ENCODE measurements around the gene PCDH9. TPM values are rescaled to one million over a fixed set of nuclear protein-coding genes. Genes with fewer than 3 reads are reported as not detected.

Gene PCDH9
- polyA plus RNA-seq, 1 of the 3 experiments (the other 2 are of a cell fraction) = 1.3 TPM

- Histone ChIP-seq H3K27me3 (ENCODE audit: insufficient read depth) (no peaks in the 10 kb centered on the region), H3K36me3 (replicated peaks in 1 of 2; ENCODE audit: control insufficient read depth in 1 of 2, insufficient read depth in 2 of 2, low read length in 1 of 2) (no peaks in the 10 kb centered on the region), H3K4me3 (ENCODE audit: low read depth in 2 of 2, low read length in 1 of 2) (no peak overlapping the region; a peak in 1 of 4 replicates), H2AFZ (ENCODE audit: low read depth) (no peak overlapping the region), H3K9ac (no peak overlapping the region), H3K9me3 (no peaks in the 10 kb centered on the region), H3K4me2 (no peak overlapping the region), H4K20me1 (ENCODE audit: insufficient read depth) (no peaks in the 10 kb centered on the region), H3K27ac (ENCODE audit: low read depth in 2 of 2, low read length in 1 of 2) (peak overlapping the region; percentile 37 to 65; a peak in 2 of 4 replicates), H3K9me2 (no peaks in the 10 kb centered on the region), H3F3A (replicated peaks; ENCODE audit: insufficient read depth) (peaks cover 5% of the 10 kb centered on the region), H3K79me2 (ENCODE audit: insufficient read depth) (no peaks in the 10 kb centered on the region), H3K4me1 (ENCODE audit: control insufficient read depth in 1 of 2, insufficient read depth in 2 of 2, low read depth in 1 of 2, low read length in 1 of 2) (no peaks in the 10 kb centered on the region; a peak in 1 of 4 replicates)
- CTCF ChIA-PET = no interaction called here
- 28% methylated on average over 2 of the region's 2 CpGs for WGBS (ENCODE audit: low lambda C conversion rate)
- TF ChIP-seq TCF12 (IDR thresholded peaks at IDR 0.05) = peak; percentile 4; the same call in 1 of the 2 replicates
- no peak for TF ChIP-seq PBX3 (IDR thresholded peaks at IDR 0.05)
- TF ChIP-seq FOSL2 (IDR thresholded peaks at IDR 0.05; ENCODE audit: borderline replicate concordance, low read depth) = no peak
- TF ChIP-seq CTCF (IDR thresholded peaks at IDR 0.05) = no peak
- TF ChIP-seq GATA2 (CRISPR knock-in tag; IDR thresholded peaks at IDR 0.05) = no peak
- TF ChIP-seq, protein P1, sequence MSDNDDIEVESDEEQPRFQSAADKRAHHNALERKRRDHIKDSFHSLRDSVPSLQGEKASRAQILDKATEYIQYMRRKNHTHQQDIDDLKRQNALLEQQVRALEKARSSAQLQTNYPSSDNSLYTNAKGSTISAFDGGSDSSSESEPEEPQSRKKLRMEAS (IDR thresholded peaks at IDR 0.05; ENCODE audit: low read depth) = no peak
- TF ChIP-seq RCOR1 (IDR thresholded peaks at IDR 0.05; ENCODE audit: low read length) = no peak
- no peak for TF ChIP-seq ELF1 (IDR thresholded peaks at IDR 0.05)
- peak; percentile 68 for TF ChIP-seq NFIC (IDR thresholded peaks at IDR 0.05; ENCODE audit: borderline replicate concordance)
- TF ChIP-seq, protein P2, sequence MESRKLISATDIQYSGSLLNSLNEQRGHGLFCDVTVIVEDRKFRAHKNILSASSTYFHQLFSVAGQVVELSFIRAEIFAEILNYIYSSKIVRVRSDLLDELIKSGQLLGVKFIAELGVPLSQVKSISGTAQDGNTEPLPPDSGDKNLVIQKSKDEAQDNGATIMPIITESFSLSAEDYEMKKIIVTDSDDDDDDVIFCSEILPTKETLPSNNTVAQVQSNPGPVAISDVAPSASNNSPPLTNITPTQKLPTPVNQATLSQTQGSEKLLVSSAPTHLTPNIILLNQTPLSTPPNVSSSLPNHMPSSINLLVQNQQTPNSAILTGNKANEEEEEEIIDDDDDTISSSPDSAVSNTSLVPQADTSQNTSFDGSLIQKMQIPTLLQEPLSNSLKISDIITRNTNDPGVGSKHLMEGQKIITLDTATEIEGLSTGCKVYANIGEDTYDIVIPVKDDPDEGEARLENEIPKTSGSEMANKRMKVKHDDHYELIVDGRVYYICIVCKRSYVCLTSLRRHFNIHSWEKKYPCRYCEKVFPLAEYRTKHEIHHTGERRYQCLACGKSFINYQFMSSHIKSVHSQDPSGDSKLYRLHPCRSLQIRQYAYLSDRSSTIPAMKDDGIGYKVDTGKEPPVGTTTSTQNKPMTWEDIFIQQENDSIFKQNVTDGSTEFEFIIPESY (IDR thresholded peaks at IDR 0.05; ENCODE audit: borderline replicate concordance, low read depth) = no peak
- TF ChIP-seq MEF2A (IDR thresholded peaks at IDR 0.05; ENCODE audit: borderline replicate concordance, low read depth) = no peak
- DNase-seq = no peak
- POLR2A ChIA-PET = no interaction called here
These were observed 48.1 kb upstream of the PCDH9 start for GRCh38 chr13:67278235-67278634.

- no peak for DNase-seq
- Histone ChIP-seq H3K4me2 (no peak overlapping the region), H3K27me3 (ENCODE audit: insufficient read depth) (no peaks in the 10 kb centered on the region), H4K20me1 (ENCODE audit: insufficient read depth) (no peaks in the 10 kb centered on the region), H2AFZ (ENCODE audit: low read depth) (no peak overlapping the region), H3K9me2 (no peaks in the 10 kb centered on the region), H3K36me3 (replicated peaks in 1 of 2; ENCODE audit: control insufficient read depth in 1 of 2, insufficient read depth in 2 of 2, low read length in 1 of 2) (no peaks in the 10 kb centered on the region), H3K9ac (no peak overlapping the region), H3K4me1 (ENCODE audit: control insufficient read depth in 1 of 2, insufficient read depth in 2 of 2, low read depth in 1 of 2, low read length in 1 of 2) (no peaks in the 10 kb centered on the region; a peak in 1 of 4 replicates), H3K9me3 (no peaks in the 10 kb centered on the region), H3K27ac (ENCODE audit: low read depth in 2 of 2, low read length in 1 of 2) (peak overlapping the region; percentile 37 to 65; a peak in 2 of 4 replicates), H3K79me2 (ENCODE audit: insufficient read depth) (no peaks in the 10 kb centered on the region), H3F3A (replicated peaks; ENCODE audit: insufficient read depth) (peaks cover 5% of the 10 kb centered on the region), H3K4me3 (ENCODE audit: low read depth in 2 of 2, low read length in 1 of 2) (no peak overlapping the region)
- WGBS (ENCODE audit: low lambda C conversion rate) = 31% methylated on average over 1 of the region's 1 CpG
- POLR2A ChIA-PET = no interaction called here
- TF ChIP-seq, protein P3, sequence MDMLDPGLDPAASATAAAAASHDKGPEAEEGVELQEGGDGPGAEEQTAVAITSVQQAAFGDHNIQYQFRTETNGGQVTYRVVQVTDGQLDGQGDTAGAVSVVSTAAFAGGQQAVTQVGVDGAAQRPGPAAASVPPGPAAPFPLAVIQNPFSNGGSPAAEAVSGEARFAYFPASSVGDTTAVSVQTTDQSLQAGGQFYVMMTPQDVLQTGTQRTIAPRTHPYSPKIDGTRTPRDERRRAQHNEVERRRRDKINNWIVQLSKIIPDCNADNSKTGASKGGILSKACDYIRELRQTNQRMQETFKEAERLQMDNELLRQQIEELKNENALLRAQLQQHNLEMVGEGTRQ (IDR thresholded peaks at IDR 0.05; ENCODE audit: borderline replicate concordance, low read depth, low read length) = no peak
- TF ChIP-seq, protein P4, sequence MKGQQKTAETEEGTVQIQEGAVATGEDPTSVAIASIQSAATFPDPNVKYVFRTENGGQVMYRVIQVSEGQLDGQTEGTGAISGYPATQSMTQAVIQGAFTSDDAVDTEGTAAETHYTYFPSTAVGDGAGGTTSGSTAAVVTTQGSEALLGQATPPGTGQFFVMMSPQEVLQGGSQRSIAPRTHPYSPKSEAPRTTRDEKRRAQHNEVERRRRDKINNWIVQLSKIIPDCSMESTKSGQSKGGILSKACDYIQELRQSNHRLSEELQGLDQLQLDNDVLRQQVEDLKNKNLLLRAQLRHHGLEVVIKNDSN (IDR thresholded peaks at IDR 0.05; ENCODE audit: borderline replicate concordance, low read depth) = no peak
- TF ChIP-seq, protein P5, sequence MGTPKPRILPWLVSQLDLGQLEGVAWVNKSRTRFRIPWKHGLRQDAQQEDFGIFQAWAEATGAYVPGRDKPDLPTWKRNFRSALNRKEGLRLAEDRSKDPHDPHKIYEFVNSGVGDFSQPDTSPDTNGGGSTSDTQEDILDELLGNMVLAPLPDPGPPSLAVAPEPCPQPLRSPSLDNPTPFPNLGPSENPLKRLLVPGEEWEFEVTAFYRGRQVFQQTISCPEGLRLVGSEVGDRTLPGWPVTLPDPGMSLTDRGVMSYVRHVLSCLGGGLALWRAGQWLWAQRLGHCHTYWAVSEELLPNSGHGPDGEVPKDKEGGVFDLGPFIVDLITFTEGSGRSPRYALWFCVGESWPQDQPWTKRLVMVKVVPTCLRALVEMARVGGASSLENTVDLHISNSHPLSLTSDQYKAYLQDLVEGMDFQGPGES (IDR thresholded peaks at IDR 0.05; ENCODE audit: low read depth, low read length) = no peak
- TF ChIP-seq EZH2phosphoT487 (IDR thresholded peaks at IDR 0.05; ENCODE audit: borderline replicate concordance, low read depth) = no peak
- TF ChIP-seq FOXM1 (IDR thresholded peaks at IDR 0.05; ENCODE audit: low read depth) = no peak
- no peak for TF ChIP-seq SMC3 (IDR thresholded peaks at IDR 0.05; ENCODE audit: low read depth, low read length)
- TF ChIP-seq CHD2 (IDR thresholded peaks at IDR 0.05; ENCODE audit: low read length, partially characterized antibody) = no peak
- no peak for TF ChIP-seq PBX3 (IDR thresholded peaks at IDR 0.05)
- TF ChIP-seq SIN3A (IDR thresholded peaks at IDR 0.05; ENCODE audit: borderline replicate concordance, low read depth, low read length) = no peak
- CTCF ChIA-PET = no interaction called here
These were observed 47.4 kb upstream of the PCDH9 start for GRCh38 chr13:67277581-67277980.

Data from SK-N-SH (cell line).